GM21737 (cell line): ENCODE results near the gene STK38L.
"Not testable (repeated sequence)": the region's sequence is repeated elsewhere in the genome, so short reads cannot be mapped to it uniquely, and the experiment has no call there.

Experiments
- ATAC-seq: cut with Tn5 transposase; IDR thresholded peaks from one replicate; pipeline ENCODE4 v1.9.1; 2021; ENCODE audit warnings: mild to moderate bottlenecking, moderate library complexity; ENCODE audit not compliant: unreplicated experiment

The STK38L gene

GRCh38 chr12:27226407-27226929, 17.6 kb upstream of the STK38L start:
- no peak for ATAC-seq

GRCh38 chr12:27229367-27229766, 14.7 kb upstream of the STK38L start:
- no peak for ATAC-seq

- not testable (repeated sequence) for ATAC-seq
Measured at GRCh38 chr12:27231374-27231773, 12.7 kb upstream of the STK38L start.

GRCh38 chr12:27233814-27234213, 10.3 kb upstream of the STK38L start:
- ATAC-seq = no peak

GRCh38 chr12:27236498-27236897, 7.6 kb upstream of the STK38L start:
- ATAC-seq = no peak

DNA sequence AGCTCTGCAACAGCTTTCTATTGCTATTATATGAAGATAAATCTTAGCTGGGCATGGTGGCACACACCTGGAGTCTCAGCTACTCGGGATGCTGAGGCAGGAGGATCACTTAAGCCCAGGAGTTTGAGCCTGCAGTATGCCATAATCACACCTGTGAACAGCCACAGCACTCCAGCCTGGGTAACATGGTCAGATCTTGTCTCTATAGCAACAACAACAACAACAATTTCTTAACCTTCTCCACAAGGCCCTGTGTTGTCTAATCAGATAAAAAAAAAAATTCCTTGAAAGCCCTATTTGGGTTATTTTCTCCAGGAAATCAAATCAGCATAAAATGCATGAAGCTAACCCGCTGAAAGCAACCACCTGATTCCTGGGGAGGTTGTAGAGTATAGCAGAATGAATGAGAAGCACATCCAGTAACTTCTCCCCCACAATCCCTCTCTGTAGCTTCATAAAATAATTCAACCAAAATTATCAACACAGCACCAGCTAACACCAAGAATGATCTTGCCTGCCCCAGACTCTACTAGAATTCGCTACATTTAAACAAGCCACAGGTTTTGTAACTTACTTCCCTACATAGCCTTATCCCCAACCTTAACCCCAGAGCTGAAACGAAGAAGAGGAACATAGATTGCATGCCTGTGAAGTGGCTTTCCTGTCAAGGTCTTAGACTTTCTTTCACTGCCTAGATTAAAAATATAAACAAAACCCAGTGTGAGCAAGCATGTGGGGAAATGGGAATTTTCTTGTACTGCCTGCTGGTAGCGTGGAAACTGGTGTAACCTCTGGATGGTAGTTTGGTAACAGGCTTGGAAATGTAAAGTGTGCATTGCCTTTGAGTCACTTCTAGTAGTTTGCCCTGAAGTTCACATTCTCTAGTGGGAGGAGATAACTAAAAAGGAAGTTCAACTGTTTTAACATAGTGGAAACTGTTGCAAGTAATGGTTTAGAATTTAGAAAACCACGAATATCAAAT, 6.0 kb upstream of the STK38L start:
- peak; percentile 43 for ATAC-seq

DNA sequence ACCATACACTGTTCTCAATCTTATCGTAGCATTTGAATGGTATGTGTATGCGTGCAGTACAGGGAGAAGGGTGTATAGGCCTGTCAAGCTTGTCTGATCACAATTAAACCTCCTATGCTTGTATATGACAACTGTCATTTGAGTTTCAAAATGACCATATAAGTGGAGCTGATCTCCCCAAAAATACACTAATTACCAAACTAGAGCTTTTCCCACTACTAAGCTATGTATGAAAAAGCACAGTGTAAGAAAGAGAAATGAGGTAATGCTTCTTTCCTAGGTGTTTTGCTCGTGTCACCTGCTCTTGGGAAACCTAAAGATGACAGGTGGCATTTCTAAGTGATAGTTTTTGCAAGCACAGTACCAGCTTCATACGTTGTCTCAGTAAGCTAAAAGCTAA, 1.1 kb upstream of the STK38L start:
- ATAC-seq = no peak

- ATAC-seq = no peak
Measured at GRCh38 chr12:27244689-27245488, 803 bp downstream of the STK38L start.

- ATAC-seq = no peak
Measured at GRCh38 chr12:27246141-27246540, 2.1 kb downstream of the STK38L start.

- no peak for ATAC-seq
Measured at GRCh38 chr12:27246774-27247173, 2.7 kb downstream of the STK38L start.

DNA sequence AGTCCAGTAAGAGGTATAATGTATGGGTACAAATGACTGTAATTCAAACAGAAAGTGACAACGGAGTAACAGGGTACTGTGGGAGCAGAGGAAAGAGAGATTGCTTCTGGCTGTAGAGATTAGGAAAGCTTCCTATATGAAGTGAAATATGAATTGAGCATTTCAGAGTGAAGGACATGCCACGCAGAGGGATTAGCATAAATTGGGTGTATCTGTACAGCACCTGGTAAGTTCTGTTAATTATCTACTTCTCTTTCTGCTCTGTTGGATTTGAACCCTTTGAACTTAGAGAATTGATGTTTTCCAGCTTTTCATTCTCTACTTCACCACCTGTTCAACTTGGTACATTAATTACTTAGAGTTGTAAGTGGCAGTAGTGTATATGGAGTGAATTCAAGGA, 8.8 kb downstream of the STK38L start:
- ATAC-seq = no peak

DNA sequence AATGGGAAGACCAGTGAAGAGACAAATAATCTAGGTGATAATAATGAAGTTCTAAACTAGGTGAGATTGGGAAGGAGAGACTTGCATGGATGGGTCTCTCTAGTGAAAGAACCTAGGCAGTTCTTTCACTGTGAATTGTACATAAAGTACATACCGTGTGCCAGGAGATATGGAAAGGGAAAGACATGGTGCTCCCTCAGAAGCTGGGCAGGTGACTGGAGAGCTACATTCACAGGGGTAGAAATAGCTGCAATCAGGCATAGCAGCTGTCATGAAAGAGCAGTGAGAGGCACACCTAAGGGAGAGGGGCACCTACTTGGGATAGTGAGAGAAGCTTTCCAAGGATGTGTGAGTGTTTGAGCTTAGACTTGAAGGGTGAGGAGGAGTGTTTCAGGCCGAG, 9.3 kb downstream of the STK38L start:
- no peak for ATAC-seq

- ATAC-seq = no peak
Measured at GRCh38 chr12:27255806-27256205, 11.7 kb downstream of the STK38L start.

GRCh38 chr12:27257104-27257843, 13.2 kb downstream of the STK38L start:
- no peak for ATAC-seq

- ATAC-seq = no peak
Measured at GRCh38 chr12:27260746-27261145, 16.7 kb downstream of the STK38L start.

- ATAC-seq = no peak
Measured at GRCh38 chr12:27261866-27262265, 17.8 kb downstream of the STK38L start.

GRCh38 chr12:27270148-27270547, 26.1 kb downstream of the STK38L start:
- no peak for ATAC-seq

GRCh38 chr12:27271206-27271605, 27.1 kb downstream of the STK38L start:
- ATAC-seq = no peak

- no peak for ATAC-seq
Measured at GRCh38 chr12:27272373-27273028, 28.4 kb downstream of the STK38L start.

DNA sequence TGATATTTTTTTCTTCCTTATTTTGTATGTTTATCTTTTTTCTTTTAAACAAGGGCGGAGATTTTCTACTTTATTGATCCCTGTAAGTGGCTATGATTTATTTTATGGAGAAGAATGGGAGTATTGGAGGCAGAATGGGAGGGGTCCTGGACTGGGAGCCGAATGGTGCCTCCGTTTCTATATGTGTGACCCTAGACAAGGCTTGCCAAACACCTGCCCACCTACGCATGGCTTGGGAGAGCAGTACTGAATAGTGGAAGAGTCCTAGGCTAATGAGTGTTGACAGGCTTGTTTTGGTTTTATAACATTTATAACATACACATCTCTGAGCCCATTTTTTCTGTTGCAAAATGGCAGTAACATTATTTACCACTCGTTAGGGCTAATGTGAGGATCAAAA, 29.0 kb downstream of the STK38L start:
- ATAC-seq = no peak
